Glutamatergic neuron (in vitro differentiated cells): Measurements from ENCODE around the gene HCRT. TPM values are rescaled to one million over a fixed set of nuclear protein-coding genes. Genes with fewer than 3 reads are reported as not detected.
A peak's percentile ranks its signal among the peaks of the same experiment; 100 is the strongest.
"Not testable (repeated sequence)": the region's sequence is repeated elsewhere in the genome, so short reads cannot be mapped to it uniquely, and the experiment has no call there.

Source experiments
- DNase-seq: peaks from one replicate; pipeline ENCODE4 v3.0.0; 2022
- H3K27ac Mint-ChIP-seq: one replicate; pipeline ENCODE4 v1.8.0; 2020; ENCODE audit warnings: mild to moderate bottlenecking, mixed read lengths, inconsistent platforms; ENCODE audit not compliant: unreplicated experiment
- H3K27me3 Mint-ChIP-seq: one replicate; pipeline ENCODE4 v1.8.0; 2020; ENCODE audit warnings: mild to moderate bottlenecking, moderate library complexity, mixed read lengths, inconsistent platforms; ENCODE audit not compliant: unreplicated experiment
- H3K36me3 Mint-ChIP-seq: one replicate; pipeline ENCODE4 v1.8.0; 2020; ENCODE audit warnings: mild to moderate bottlenecking, mixed read lengths, inconsistent platforms; ENCODE audit not compliant: unreplicated experiment
- H3K4me1 Mint-ChIP-seq: one replicate; pipeline ENCODE4 v1.8.0; 2020; ENCODE audit warnings: mild to moderate bottlenecking, low read depth, mixed read lengths, inconsistent platforms; ENCODE audit not compliant: unreplicated experiment
- H3K4me3 Mint-ChIP-seq: one replicate; pipeline ENCODE4 v1.8.0; 2020; ENCODE audit warnings: mild to moderate bottlenecking, mixed read lengths, inconsistent platforms; ENCODE audit not compliant: unreplicated experiment
- H3K9me3 Mint-ChIP-seq: one replicate; pipeline ENCODE4 v1.8.0; 2020; ENCODE audit warnings: mild to moderate bottlenecking, moderate library complexity, mixed read lengths, inconsistent platforms; ENCODE audit not compliant: unreplicated experiment
- total RNA-seq: library from RNA; stranded (reverse); fragmentation: NEBNext Ultra II Directional; extraction: Animal tissue kit (Norgen Biotek cat#: 25700); gene quantifications from one replicate; pipeline ENCODE4 v1.2.1, GENCODE V29; 2021; ENCODE audit not compliant: unreplicated experiment
- TF ChIP-seq, protein P1 (sequence below): fragments of 200-600 bp; sonication (generic); IDR thresholded peaks from one replicate; pipeline ENCODE4 v1.5.0; 2021; ENCODE audit not compliant: partially characterized antibody, unreplicated experiment

HCRT gene
- total RNA-seq, 1 donor from 2014 or later: not detected

DNA sequence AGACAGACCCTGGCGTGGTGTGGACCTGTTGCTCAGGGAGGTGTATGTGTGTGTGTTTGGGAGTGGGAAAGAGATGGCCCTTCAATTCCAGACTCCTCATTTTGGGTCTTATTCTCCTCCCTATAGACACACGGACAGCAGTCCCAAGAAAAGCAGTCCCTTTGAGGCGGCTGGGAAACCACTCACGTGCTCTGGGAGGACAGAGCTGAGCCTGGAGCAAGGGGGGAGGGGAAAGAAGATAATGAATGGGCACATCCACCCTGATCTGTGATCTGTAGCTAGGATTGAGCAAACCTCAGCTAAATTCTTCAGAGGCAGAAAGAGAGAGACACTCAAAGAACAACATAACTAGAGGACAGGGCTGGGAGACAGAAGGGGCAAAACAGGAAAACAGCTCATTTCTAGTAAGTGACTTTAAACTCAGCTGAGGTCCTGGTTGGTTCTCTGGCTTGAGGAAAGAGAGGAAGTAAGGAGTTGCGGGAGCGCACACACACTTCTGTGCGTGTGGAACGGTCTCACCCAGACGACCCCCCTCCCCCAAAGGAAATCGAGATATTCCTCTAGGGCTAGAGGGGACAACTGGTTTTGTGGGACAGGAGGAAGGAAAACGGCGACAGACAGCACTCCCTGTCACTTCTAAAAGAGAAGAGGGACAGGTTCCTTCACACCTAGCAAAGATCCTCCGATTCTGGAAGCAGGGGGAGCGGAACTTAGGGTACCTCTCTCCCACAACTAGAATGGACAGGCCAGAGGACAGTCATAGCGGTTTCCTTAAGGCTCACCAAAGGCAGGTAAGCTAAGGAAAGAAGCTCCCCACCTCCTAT is 31.1 kb downstream of the HCRT start:
- Mint-ChIP-seq H3K9me3 (peaks cover 4% of the 10 kb centered on the region), H3K27ac (peak overlapping the region; percentile 90)
- DNase-seq: no peak

DNA sequence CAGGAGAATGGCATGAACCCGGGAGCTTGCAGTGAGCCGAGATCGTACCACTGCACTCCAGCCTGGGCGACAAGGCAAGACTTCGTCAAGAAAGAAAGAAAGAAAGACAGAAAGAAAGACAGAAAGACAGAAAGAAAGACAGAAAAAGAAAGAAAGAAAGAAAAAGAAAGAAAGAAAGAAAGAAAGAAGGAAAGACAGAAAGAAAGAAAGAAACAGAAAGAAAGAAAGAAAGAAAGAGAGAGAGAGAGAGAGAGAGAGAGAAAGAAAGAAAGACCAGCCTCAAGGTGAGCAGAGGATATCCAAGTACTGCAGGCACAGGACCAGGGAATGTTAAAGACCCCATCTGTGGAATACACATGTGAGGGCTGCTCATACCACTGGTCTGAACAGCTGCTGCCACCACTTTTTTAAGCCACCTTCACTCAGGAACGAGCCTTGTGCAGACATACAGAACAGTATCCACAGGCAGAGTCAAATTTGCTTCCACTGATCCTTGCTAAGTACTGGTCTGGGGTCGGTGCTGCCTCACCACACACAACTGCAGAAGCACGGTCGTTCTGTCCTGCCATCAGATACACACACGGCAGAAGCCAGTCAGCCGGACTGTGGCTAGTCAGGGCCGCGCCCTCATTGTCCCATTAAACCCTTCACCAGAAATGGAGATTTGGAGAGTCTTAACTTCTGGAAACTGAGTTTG is 38.2 kb downstream of the HCRT start:
- H3K4me3 Mint-ChIP-seq: no peak overlapping the region
- no peaks in the 10 kb centered on the region for H3K9me3 Mint-ChIP-seq
- H3K36me3 Mint-ChIP-seq: no peaks in the 10 kb centered on the region
- TF ChIP-seq, protein P1, sequence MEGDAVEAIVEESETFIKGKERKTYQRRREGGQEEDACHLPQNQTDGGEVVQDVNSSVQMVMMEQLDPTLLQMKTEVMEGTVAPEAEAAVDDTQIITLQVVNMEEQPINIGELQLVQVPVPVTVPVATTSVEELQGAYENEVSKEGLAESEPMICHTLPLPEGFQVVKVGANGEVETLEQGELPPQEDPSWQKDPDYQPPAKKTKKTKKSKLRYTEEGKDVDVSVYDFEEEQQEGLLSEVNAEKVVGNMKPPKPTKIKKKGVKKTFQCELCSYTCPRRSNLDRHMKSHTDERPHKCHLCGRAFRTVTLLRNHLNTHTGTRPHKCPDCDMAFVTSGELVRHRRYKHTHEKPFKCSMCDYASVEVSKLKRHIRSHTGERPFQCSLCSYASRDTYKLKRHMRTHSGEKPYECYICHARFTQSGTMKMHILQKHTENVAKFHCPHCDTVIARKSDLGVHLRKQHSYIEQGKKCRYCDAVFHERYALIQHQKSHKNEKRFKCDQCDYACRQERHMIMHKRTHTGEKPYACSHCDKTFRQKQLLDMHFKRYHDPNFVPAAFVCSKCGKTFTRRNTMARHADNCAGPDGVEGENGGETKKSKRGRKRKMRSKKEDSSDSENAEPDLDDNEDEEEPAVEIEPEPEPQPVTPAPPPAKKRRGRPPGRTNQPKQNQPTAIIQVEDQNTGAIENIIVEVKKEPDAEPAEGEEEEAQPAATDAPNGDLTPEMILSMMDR: no peak
- DNase-seq: no peak
- peaks cover 11% of the 10 kb centered on the region for H3K4me1 Mint-ChIP-seq
- H3K27ac Mint-ChIP-seq: no peak overlapping the region
- H3K27me3 Mint-ChIP-seq: peaks cover 2% of the 10 kb centered on the region

More for the DNA sequence above, 31.1 kb downstream of the HCRT start:
- TF ChIP-seq, protein P1: no peak
- peaks cover 2% of the 10 kb centered on the region for H3K27me3 Mint-ChIP-seq
- peaks cover 8% of the 10 kb centered on the region for H3K4me1 Mint-ChIP-seq
- peak overlapping the region; percentile 99 for H3K4me3 Mint-ChIP-seq
- no peaks in the 10 kb centered on the region for H3K36me3 Mint-ChIP-seq

DNA sequence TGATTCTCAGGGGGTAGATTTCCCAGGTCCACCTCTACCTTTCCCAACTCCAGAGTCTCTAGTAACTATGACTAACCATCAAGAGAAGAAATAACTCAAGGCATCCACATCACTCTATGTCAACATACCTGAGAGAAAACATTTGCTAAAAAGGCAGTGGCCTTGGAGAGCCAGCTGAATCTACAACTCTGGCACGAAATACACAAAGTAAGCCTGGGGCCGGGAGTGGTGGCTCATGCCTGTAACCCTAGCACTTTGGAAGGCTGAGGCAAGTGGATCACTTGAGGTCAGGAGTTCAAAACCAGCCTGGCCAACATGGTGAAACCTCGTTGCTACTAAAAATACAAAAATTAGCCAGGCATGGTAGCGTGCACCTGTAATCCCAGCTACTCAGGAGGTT is 42.1 kb downstream of the HCRT start:
- not testable (repeated sequence) for H3K27me3 Mint-ChIP-seq, H3K9me3 Mint-ChIP-seq, H3K27ac Mint-ChIP-seq, H3K36me3 Mint-ChIP-seq, H3K4me3 Mint-ChIP-seq, DNase-seq
- H3K4me1 Mint-ChIP-seq: peaks cover 26% of the 10 kb centered on the region

DNA sequence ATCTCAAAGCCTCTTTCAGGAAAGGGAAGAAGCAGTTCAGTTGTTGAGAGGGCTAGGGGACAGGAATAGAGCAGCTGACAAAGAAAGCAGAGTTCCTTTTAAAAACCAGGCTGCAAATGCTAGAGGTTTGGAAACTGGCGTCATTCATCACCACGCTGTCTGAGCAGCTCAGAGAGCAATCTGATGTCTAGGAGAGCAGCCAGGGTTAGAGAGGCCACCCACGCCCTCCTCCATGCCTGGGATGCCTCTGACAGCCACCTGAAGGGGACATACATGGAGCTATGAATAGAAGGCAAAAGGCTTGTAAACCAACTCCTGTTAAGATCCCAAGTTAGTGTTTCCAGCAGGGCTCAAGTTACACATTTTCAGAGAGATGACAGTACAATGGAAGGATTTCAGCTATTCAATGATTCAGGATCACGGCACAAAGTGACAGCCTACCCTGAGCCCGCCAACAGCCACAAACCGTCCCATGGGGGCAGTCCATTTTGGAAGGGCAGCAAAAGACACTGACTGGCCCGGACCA is 42.8 kb downstream of the HCRT start:
- no peaks in the 10 kb centered on the region for H3K9me3 Mint-ChIP-seq
- H3K27ac Mint-ChIP-seq: no peak overlapping the region
- H3K4me3 Mint-ChIP-seq: no peak overlapping the region
- H3K36me3 Mint-ChIP-seq: no peaks in the 10 kb centered on the region
- DNase-seq: no peak
- H3K27me3 Mint-ChIP-seq: peaks cover 2% of the 10 kb centered on the region
- TF ChIP-seq, protein P1: no peak
- peaks cover 26% of the 10 kb centered on the region for H3K4me1 Mint-ChIP-seq

DNA sequence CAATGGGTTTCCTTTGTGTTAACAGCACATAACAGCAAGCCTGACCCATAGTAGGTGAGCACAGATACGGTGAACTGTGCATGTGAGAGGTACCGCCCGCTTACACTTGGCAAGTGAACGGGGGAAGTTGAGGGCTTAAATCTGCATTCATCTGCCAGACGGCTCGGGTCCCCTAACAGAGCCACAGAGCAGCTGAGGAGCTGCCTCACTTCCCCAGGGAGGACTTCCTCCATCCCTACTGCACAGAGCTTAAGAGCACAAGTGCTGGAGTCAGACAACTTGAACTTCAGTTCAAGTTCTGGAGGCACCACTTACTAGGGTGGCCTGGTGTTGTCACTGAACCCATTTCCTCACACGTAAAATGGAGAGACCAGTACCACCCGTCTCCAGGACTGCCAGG is 43.9 kb downstream of the HCRT start:
- Mint-ChIP-seq H3K9me3 (no peaks in the 10 kb centered on the region), H3K27me3 (no peaks in the 10 kb centered on the region), H3K4me3 (no peak overlapping the region), H3K4me1 (peaks cover 24% of the 10 kb centered on the region), H3K27ac (no peak overlapping the region), H3K36me3 (no peaks in the 10 kb centered on the region)
- TF ChIP-seq, protein P1: no peak
- DNase-seq: no peak

DNA sequence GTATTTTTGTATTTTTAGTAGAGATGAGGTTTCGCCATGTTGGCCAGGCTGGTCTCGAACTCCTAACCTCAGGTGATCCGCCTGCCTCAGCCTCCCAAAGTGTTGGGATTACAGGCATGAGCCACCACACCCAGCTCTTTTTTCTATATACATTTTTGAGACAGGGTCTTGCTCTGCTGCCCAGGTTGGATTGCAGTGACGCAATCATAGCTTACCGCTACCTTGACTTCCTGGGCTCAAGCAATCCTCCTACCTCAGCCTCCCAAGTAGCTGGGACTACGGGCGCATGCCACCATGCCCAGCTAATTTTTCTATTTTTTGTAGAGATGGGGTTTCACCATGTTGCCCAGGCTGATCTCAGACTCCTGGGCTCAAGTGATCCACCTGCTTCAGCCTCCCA is 44.6 kb downstream of the HCRT start:
- not testable (repeated sequence) for H3K27me3 Mint-ChIP-seq, H3K9me3 Mint-ChIP-seq, H3K4me3 Mint-ChIP-seq, H3K27ac Mint-ChIP-seq, DNase-seq, H3K36me3 Mint-ChIP-seq
- H3K4me1 Mint-ChIP-seq: peaks cover 24% of the 10 kb centered on the region
